Measurements from ENCODE around the gene ODC1. TPM values are rescaled to one million over a fixed set of nuclear protein-coding genes. Genes with fewer than 3 reads are reported as not detected.

Gene ODC1
- total RNA-seq, 1 experiment from 2014 or later, result 277 TPM

- no TSS peak for BruUV-seq (replicated peaks)
These were observed 19.2 kb downstream of the ODC1 start for GRCh38 chr2:10428924-10429323.

GRCh38 chr2:10428355-10428754 is 19.8 kb downstream of the ODC1 start:
- Histone ChIP-seq H3K9me3 (no peaks in the 10 kb centered on the region), H3K4me3 (ENCODE audit: low read depth, low read length) (no peak overlapping the region), H3K36me3 (ENCODE audit: control insufficient read depth, insufficient read depth, low read length) (no peaks in the 10 kb centered on the region), H3K4me1 (peaks cover 4% of the 10 kb centered on the region), H3K27me3 (replicated peaks; ENCODE audit: control insufficient read depth, insufficient read depth, low read length) (no peaks in the 10 kb centered on the region)
- no peaks in the 10 kb centered on the region for H3K27me3 Mint-ChIP-seq (ENCODE audit: insufficient read depth, unreplicated experiment)
- no peaks in the 10 kb centered on the region for H3K36me3 Mint-ChIP-seq (ENCODE audit: insufficient read depth, unreplicated experiment)
- ChIA-PET POLR2A (no interaction called here), CTCF (interaction anchor here (1.0 kb wide), 1 partner anchor 216 kb away, joined by 5 read pairs; no protein-coding TSS in a partner anchor)
- intact Hi-C loops (cut with micrococcal nuclease; ENCODE audit: unreplicated experiment), result no loop called here
- TF ChIP-seq CTCF (IDR thresholded peaks at IDR 0.05; ENCODE audit: insufficient read depth in 1 of 2, low read depth in 1 of 2, low read length in 1 of 2, severe bottlenecking in 1 of 2, unreplicated experiment in 1 of 2), result no peak
- no TSS peak for BruUV-seq (replicated peaks)
- H3K4me1 Mint-ChIP-seq (ENCODE audit: low read depth, unreplicated experiment), result peaks cover 5% of the 10 kb centered on the region
- H3K4me3 Mint-ChIP-seq (ENCODE audit: unreplicated experiment), result no peak overlapping the region
- DNase-seq, result no peak
- no peak overlapping the region for H3K27ac Mint-ChIP-seq (ENCODE audit: unreplicated experiment)
- no peaks in the 10 kb centered on the region for H3K9me3 Mint-ChIP-seq (ENCODE audit: unreplicated experiment)

More at GRCh38 chr2:10428924-10429323, 19.2 kb downstream of the ODC1 start:
- Histone ChIP-seq H3K9me3 (no peaks in the 10 kb centered on the region), H3K27me3 (replicated peaks; ENCODE audit: control insufficient read depth, insufficient read depth, low read length) (no peaks in the 10 kb centered on the region), H3K4me1 (peaks cover 9% of the 10 kb centered on the region), H3K36me3 (ENCODE audit: control insufficient read depth, insufficient read depth, low read length) (no peaks in the 10 kb centered on the region), H3K4me3 (ENCODE audit: low read depth, low read length) (no peak overlapping the region)
- no peak for DNase-seq
- Mint-ChIP-seq H3K4me3 (ENCODE audit: unreplicated experiment) (no peak overlapping the region), H3K4me1 (ENCODE audit: low read depth, unreplicated experiment) (peaks cover 8% of the 10 kb centered on the region), H3K9me3 (ENCODE audit: unreplicated experiment) (no peaks in the 10 kb centered on the region), H3K27me3 (ENCODE audit: insufficient read depth, unreplicated experiment) (no peaks in the 10 kb centered on the region), H3K36me3 (ENCODE audit: insufficient read depth, unreplicated experiment) (no peaks in the 10 kb centered on the region), H3K27ac (ENCODE audit: unreplicated experiment) (no peak overlapping the region)
- CTCF ChIA-PET, result no interaction called here
- no peak for TF ChIP-seq CTCF (IDR thresholded peaks at IDR 0.05; ENCODE audit: insufficient read depth in 1 of 2, low read depth in 1 of 2, low read length in 1 of 2, severe bottlenecking in 1 of 2, unreplicated experiment in 1 of 2)
- intact Hi-C loops (cut with micrococcal nuclease; ENCODE audit: unreplicated experiment), result no loop called here
- POLR2A ChIA-PET, result no interaction called here

GRCh38 chr2:10427618-10427949 is 20.5 kb downstream of the ODC1 start:
- no peaks in the 10 kb centered on the region for H3K9me3 Mint-ChIP-seq (ENCODE audit: unreplicated experiment)
- no peaks in the 10 kb centered on the region; the same call in 1 of the 2 replicates for H3K36me3 ChIP-seq (ENCODE audit: control insufficient read depth, insufficient read depth, low read length)
- TF ChIP-seq CTCF (IDR thresholded peaks at IDR 0.05; ENCODE audit: insufficient read depth in 1 of 2, low read depth in 1 of 2, low read length in 1 of 2, severe bottlenecking in 1 of 2, unreplicated experiment in 1 of 2), result no peak
- no peak overlapping the region for H3K4me3 Mint-ChIP-seq (ENCODE audit: unreplicated experiment)
- no peaks in the 10 kb centered on the region for H3K27me3 ChIP-seq (replicated peaks; ENCODE audit: control insufficient read depth, insufficient read depth, low read length)
- H3K27ac Mint-ChIP-seq (ENCODE audit: unreplicated experiment), result no peak overlapping the region
- H3K36me3 Mint-ChIP-seq (ENCODE audit: insufficient read depth, unreplicated experiment), result no peaks in the 10 kb centered on the region
- H3K4me1 Mint-ChIP-seq (ENCODE audit: low read depth, unreplicated experiment), result no peaks in the 10 kb centered on the region
- ChIA-PET CTCF (interaction anchor here (1.0 kb wide), 1 partner anchor 215 kb away, joined by 5 read pairs; no protein-coding TSS in a partner anchor), POLR2A (no interaction called here)
- H3K27me3 Mint-ChIP-seq (ENCODE audit: insufficient read depth, unreplicated experiment), result no peaks in the 10 kb centered on the region
- H3K4me3 ChIP-seq (ENCODE audit: low read depth, low read length), result no peak overlapping the region
- no peaks in the 10 kb centered on the region for H3K9me3 ChIP-seq
- no peak for DNase-seq
- intact Hi-C loops (cut with micrococcal nuclease; ENCODE audit: unreplicated experiment), result no loop called here
- BruUV-seq (replicated peaks), result no TSS peak
- H3K4me1 ChIP-seq, result no peaks in the 10 kb centered on the region
